ENCODE results near the gene HIP1. TPM values are rescaled to one million over a fixed set of nuclear protein-coding genes. Genes with fewer than 3 reads are reported as not detected.

HIP1 gene
- total and polyA plus RNA-seq, 5 donors from 2014 or later, result 0.29 to 10.7 (median 0.79) TPM

DNA sequence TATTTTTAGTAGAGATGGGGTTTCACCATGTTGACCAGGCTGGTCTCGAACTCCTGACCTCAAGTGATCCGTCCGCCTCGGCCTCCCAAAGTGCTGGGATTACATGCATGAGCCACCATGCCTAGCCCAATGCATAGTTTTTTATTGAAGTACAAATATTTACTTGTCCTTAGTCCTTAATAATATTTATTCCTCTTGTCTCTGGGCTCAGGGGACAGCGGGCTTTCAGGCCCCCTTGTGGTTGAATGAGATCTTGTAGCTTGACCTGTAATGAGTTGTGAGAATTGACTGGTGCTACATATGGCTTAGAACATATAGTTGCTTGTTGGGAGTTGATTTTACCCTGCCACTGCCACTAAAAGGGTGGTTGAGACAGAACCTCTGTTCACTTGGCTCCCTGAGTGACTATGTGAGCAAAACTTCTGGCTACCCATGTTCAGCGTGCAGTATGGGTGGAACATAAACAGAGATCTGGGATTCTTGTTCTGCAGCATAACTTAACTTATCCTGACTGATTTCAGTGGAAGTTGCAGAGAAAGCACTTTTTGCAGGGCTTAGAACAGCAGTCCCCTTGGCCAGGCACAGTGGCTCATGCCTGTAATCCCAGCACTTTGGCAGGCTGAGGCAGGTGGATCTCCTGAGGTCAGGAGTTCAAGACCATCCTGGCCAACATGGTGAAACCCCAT, 18.4 kb upstream of the HIP1 start:
- H3K27ac ChIP-seq (ENCODE audit: insufficient read depth, low read length, poor library complexity, severe bottlenecking), result no peak overlapping the region
- DNase-seq, result peak in 1 of 3 donors; percentile 18
- Mint-ChIP-seq H3K4me1 (peaks cover 0 to under 1% (median under 1%) of the 10 kb centered on the region in 4 donors), H3K9me3 (no peaks in the 10 kb centered on the region), H3K27ac (no peak overlapping the region), H3K36me3 (no peaks in the 10 kb centered on the region), H3K27me3 (peaks cover 5% of the 10 kb centered on the region), H3K4me3 (no peak overlapping the region)
- no peaks in the 10 kb centered on the region for H3K4me1 ChIP-seq (ENCODE audit: control insufficient read depth, insufficient read depth, low read length, poor library complexity, severe bottlenecking)
- H3K9me3 ChIP-seq (ENCODE audit: control insufficient read depth in 2 of 2, low read length in 2 of 2), result no peaks in the 10 kb centered on the region
- H3K36me3 ChIP-seq (ENCODE audit: control insufficient read depth, insufficient read depth, low read length), result no peaks in the 10 kb centered on the region
- no peak for ATAC-seq (ENCODE audit: low read depth in 2 of 2)
- H3K4me3 ChIP-seq (ENCODE audit: low read depth, low read length), result no peak overlapping the region
- H3K27me3 ChIP-seq (ENCODE audit: control insufficient read depth, insufficient read depth, low read length), result no peaks in the 10 kb centered on the region

GRCh38 chr7:75756206-75756990, 17.7 kb upstream of the HIP1 start:
- H3K36me3 ChIP-seq (ENCODE audit: control insufficient read depth, insufficient read depth, low read length), result no peaks in the 10 kb centered on the region
- Mint-ChIP-seq H3K4me3 (no peak overlapping the region), H3K4me1 (no peaks in the 10 kb centered on the region), H3K27ac (no peak overlapping the region), H3K27me3 (peaks cover 4% of the 10 kb centered on the region), H3K9me3 (no peaks in the 10 kb centered on the region), H3K36me3 (no peaks in the 10 kb centered on the region)
- no peaks in the 10 kb centered on the region for H3K4me1 ChIP-seq (ENCODE audit: control insufficient read depth, insufficient read depth, low read length, poor library complexity, severe bottlenecking)
- ATAC-seq (ENCODE audit: low read depth in 2 of 2) (no peak), DNase-seq (no peak)
- H3K9me3 ChIP-seq (ENCODE audit: control insufficient read depth in 2 of 2, low read length in 2 of 2), result no peaks in the 10 kb centered on the region
- H3K27me3 ChIP-seq (ENCODE audit: control insufficient read depth, insufficient read depth, low read length), result no peaks in the 10 kb centered on the region
- no peak overlapping the region for H3K4me3 ChIP-seq (ENCODE audit: low read depth, low read length)
- H3K27ac ChIP-seq (ENCODE audit: insufficient read depth, low read length, poor library complexity, severe bottlenecking), result no peak overlapping the region

DNA sequence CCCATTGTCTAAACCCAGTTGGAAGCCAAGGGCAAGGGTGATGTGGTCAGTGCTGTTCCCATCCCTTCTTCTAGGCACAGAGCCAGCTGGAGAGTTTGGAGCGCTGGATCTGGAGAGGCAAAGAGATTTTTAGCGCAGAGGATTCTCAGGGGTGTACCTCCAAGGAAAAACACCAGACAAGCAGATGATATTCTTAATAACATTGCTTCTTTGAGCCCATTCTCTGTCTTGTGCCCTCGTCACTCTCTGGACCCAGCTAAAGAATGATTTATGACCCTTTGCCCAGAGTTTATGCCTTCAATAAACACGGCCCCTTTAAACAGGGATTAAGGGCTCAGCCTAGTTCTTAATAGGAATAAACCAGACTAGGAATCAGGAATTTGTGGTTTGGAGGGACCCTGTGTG, 4.7 kb upstream of the HIP1 start:
- H3K27ac Mint-ChIP-seq, result no peak overlapping the region
- DNase-seq (no peak), ATAC-seq (ENCODE audit: low read depth in 2 of 2) (no peak)
- H3K4me1 ChIP-seq (ENCODE audit: control insufficient read depth, insufficient read depth, low read length, poor library complexity, severe bottlenecking), result peaks cover 10% of the 10 kb centered on the region
- H3K36me3 Mint-ChIP-seq, result no peaks in the 10 kb centered on the region
- H3K9me3 ChIP-seq (ENCODE audit: control insufficient read depth in 2 of 2, low read length in 2 of 2), result no peaks in the 10 kb centered on the region
- H3K4me1 Mint-ChIP-seq, result peaks cover 0 to 10% (median 8%) of the 10 kb centered on the region in 4 donors
- no peaks in the 10 kb centered on the region for H3K27me3 ChIP-seq (ENCODE audit: control insufficient read depth, insufficient read depth, low read length)
- no peak overlapping the region for H3K4me3 ChIP-seq (ENCODE audit: low read depth, low read length)
- no peaks in the 10 kb centered on the region for H3K9me3 Mint-ChIP-seq
- no peak overlapping the region for H3K27ac ChIP-seq (ENCODE audit: insufficient read depth, low read length, poor library complexity, severe bottlenecking)
- H3K4me3 Mint-ChIP-seq, result peak overlapping the region in 2 of 4 donors; percentile 43 to 49
- H3K36me3 ChIP-seq (ENCODE audit: control insufficient read depth, insufficient read depth, low read length), result no peaks in the 10 kb centered on the region
- H3K27me3 Mint-ChIP-seq, result peaks cover 24% of the 10 kb centered on the region

DNA sequence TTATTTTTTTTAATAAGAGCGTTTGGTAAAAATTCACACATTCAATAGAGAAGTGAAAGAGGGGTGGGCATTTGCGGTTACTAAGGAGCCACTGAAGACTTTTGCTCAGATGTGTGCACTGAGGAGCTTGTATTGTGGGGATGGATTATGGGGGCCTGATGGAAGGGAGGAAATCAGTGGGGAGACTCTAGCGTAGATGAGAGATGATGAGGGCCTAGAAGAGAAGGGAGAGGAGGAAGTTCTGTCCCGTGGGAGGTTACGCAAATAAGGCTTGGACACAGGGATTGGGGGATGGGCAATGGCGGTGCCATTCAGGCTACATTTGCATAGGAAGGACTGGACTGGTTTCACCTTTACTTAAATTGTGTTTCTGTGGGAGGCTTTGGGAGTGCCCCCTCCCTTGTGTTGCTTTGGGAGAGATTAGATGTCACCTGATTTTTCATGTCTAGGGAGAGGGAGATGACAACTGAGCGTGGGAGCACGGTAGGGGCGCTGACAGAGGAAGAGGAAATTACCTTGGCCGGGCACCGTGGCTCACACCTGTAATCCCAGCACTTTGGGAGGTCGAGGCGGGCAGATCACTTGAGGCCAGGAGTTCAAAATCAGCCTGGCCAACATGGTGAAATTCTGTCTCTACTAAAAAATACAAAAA, 2.2 kb upstream of the HIP1 start:
- H3K4me1 ChIP-seq (ENCODE audit: control insufficient read depth, insufficient read depth, low read length, poor library complexity, severe bottlenecking), result peaks cover 19% of the 10 kb centered on the region
- Mint-ChIP-seq H3K27me3 (peaks cover 24% of the 10 kb centered on the region), H3K4me3 (peak overlapping the region; percentile 1 to 68 (median 16)), H3K36me3 (no peaks in the 10 kb centered on the region), H3K27ac (peak overlapping the region in 2 of 3 donors; percentile 3 to 48), H3K4me1 (peaks cover 0 to 21% (median 8%) of the 10 kb centered on the region in 4 donors), H3K9me3 (no peaks in the 10 kb centered on the region)
- DNase-seq (no peak), ATAC-seq (ENCODE audit: low read depth in 2 of 2) (no peak)
- no peak overlapping the region for H3K4me3 ChIP-seq (ENCODE audit: low read depth, low read length)
- no peaks in the 10 kb centered on the region for H3K27me3 ChIP-seq (ENCODE audit: control insufficient read depth, insufficient read depth, low read length)
- no peak overlapping the region for H3K27ac ChIP-seq (ENCODE audit: insufficient read depth, low read length, poor library complexity, severe bottlenecking)
- no peaks in the 10 kb centered on the region for H3K36me3 ChIP-seq (ENCODE audit: control insufficient read depth, insufficient read depth, low read length)
- H3K9me3 ChIP-seq (ENCODE audit: control insufficient read depth in 2 of 2, low read length in 2 of 2), result no peaks in the 10 kb centered on the region

DNA sequence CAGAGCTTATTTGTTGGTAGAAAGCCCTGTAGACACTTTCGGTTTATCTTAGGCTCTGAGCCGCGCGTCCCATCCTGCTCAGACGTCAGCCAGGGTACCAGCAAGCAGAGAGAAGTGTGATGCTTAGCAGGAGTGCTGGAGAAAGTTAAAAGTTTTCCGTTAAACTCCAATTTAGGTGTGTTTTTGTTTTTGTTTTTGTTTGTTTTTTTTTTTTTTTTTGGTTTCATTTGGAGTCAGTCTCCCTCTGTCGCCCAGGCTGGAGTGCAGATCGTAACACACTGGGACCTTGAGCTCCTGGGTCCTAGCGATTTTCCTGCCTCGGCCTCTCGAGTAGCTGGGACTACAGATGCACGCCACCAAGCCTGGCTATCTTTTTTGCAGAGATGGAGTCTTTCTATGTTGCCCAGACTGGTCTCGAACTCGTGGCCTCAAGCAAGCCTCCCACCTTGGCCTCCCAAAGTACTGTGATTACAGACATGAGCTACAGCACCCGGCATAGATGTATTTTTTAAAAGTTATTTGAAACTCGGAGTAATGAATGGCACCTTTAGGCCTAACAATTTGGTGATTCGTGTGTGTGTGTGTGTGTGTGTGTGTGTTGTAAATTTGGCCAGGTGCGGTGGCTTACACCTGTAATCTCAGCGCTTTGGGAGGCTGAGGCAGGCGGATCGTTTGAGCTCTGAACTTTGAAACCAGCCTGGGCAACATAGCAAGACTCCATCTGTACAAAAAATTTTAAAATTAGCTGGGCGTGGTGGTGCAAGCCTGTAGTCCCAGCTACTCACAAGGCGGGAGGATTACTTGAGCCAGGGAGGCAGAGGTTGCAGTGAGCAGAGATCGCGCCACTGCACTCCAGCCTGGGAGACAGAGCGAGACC, 1.3 kb upstream of the HIP1 start:
- Mint-ChIP-seq H3K27ac (peak overlapping the region; percentile 93 to 98 (median 95)), H3K4me3 (peak overlapping the region; percentile 81 to 99 (median 98)), H3K36me3 (no peaks in the 10 kb centered on the region), H3K9me3 (no peaks in the 10 kb centered on the region), H3K4me1 (peaks cover 0 to 21% (median 8%) of the 10 kb centered on the region in 4 donors), H3K27me3 (peaks cover 24% of the 10 kb centered on the region)
- Histone ChIP-seq H3K4me1 (ENCODE audit: control insufficient read depth, insufficient read depth, low read length, poor library complexity, severe bottlenecking) (peaks cover 19% of the 10 kb centered on the region), H3K27me3 (ENCODE audit: control insufficient read depth, insufficient read depth, low read length) (no peaks in the 10 kb centered on the region), H3K27ac (ENCODE audit: insufficient read depth, low read length, poor library complexity, severe bottlenecking) (peak overlapping the region; percentile 88), H3K4me3 (ENCODE audit: low read depth, low read length) (peak overlapping the region; percentile 71), H3K9me3 (ENCODE audit: control insufficient read depth in 2 of 2, low read length in 2 of 2) (no peaks in the 10 kb centered on the region), H3K36me3 (ENCODE audit: control insufficient read depth, insufficient read depth, low read length) (no peaks in the 10 kb centered on the region)
- peak; percentile 7 to 11 for ATAC-seq (ENCODE audit: low read depth in 2 of 2)
- DNase-seq, result peak in 2 of 3 donors; percentile 69 to 70

GRCh38 chr7:75738975-75739795, 444 bp upstream of the HIP1 start:
- peak; percentile 98 for ATAC-seq (ENCODE audit: low read depth in 2 of 2)
- peaks cover 19% of the 10 kb centered on the region for H3K4me1 ChIP-seq (ENCODE audit: control insufficient read depth, insufficient read depth, low read length, poor library complexity, severe bottlenecking)
- H3K36me3 Mint-ChIP-seq, result no peaks in the 10 kb centered on the region
- H3K36me3 ChIP-seq (ENCODE audit: control insufficient read depth, insufficient read depth, low read length), result no peaks in the 10 kb centered on the region
- H3K9me3 Mint-ChIP-seq, result no peaks in the 10 kb centered on the region
- no peaks in the 10 kb centered on the region for H3K27me3 ChIP-seq (ENCODE audit: control insufficient read depth, insufficient read depth, low read length)
- peak overlapping the region; percentile 71 for H3K4me3 ChIP-seq (ENCODE audit: low read depth, low read length)
- H3K9me3 ChIP-seq (ENCODE audit: control insufficient read depth in 2 of 2, low read length in 2 of 2), result no peaks in the 10 kb centered on the region
- H3K4me1 Mint-ChIP-seq, result peaks cover 0 to 21% (median 8%) of the 10 kb centered on the region in 4 donors
- H3K27me3 Mint-ChIP-seq, result peaks cover 16% of the 10 kb centered on the region
- H3K27ac ChIP-seq (ENCODE audit: insufficient read depth, low read length, poor library complexity, severe bottlenecking), result peak overlapping the region; percentile 88
- DNase-seq, result peak; percentile 98 to 100 (median 99)
- peak overlapping the region; percentile 85 to 99 (median 98) for H3K4me3 Mint-ChIP-seq
- H3K27ac Mint-ChIP-seq, result peak overlapping the region; percentile 93 to 98 (median 95)

All from CD4-positive, CD25-positive, alpha-beta regulatory T cell (primary cell).